Hair follicular keratinocyte (primary cell): ENCODE measurements around the gene TRAPPC3. TPM values are rescaled to one million over a fixed set of nuclear protein-coding genes. Genes with fewer than 3 reads are reported as not detected.

Source experiments
- total RNA-seq: library from RNA; depleted of rRNA; stranded (reverse); fragments of >200 nt; gene quantifications from 2 replicates; pipeline ENCODE4 v1.2.3, GENCODE V29; 2015

TRAPPC3 gene
- 142 and 150 TPM in 2 replicates for total RNA-seq

GRCh38 chr1:36149237-36149972 is at the start of gene TRAPPC3:
TSS of gene TRAPPC3 (minus strand) at chr1:36149486. CDS start at chr1:36149378, 108 bp downstream.

GRCh38 chr1:36155408-36156328 is 6.4 kb upstream of the TRAPPC3 start, which contains the start of gene MAP7D1:
TSS of gene MAP7D1 (plus strand) at chr1:36156160. CDS start at chr1:36156418, 258 bp downstream.

GRCh38 chr1:36125129-36125991 is 23.9 kb downstream of the TRAPPC3 start, which contains the start of gene COL8A2:
TSS of gene COL8A2 (minus strand) at chr1:36125222. CDS start at chr1:36100242, 24,980 bp downstream.

GRCh38 chr1:36088577-36089392 is 60.5 kb downstream of the TRAPPC3 start, which contains the start of gene ADPRS:
TSS of gene ADPRS (plus strand) at chr1:36088892. CDS start at chr1:36088905, 13 bp downstream.

Other genes starting within 250 kb of the TRAPPC3 start
- gene AGO3, start 218.4 kb downstream of the TRAPPC3 start, total RNA-seq = 5.3 and 13.1 TPM in 2 replicates
- gene TEKT2, start 65.4 kb downstream of the TRAPPC3 start, total RNA-seq = 0.08 and 0.16 TPM in 2 replicates
- 55.2 and 60.7 TPM in 2 replicates for gene ADPRS, start 60.6 kb downstream of the TRAPPC3 start, total RNA-seq
- 4.8 and 11.9 TPM in 2 replicates for gene COL8A2, start 24.3 kb downstream of the TRAPPC3 start, total RNA-seq
- gene MAP7D1, start 6.7 kb upstream of the TRAPPC3 start, total RNA-seq = 366 and 380 TPM in 2 replicates
- gene THRAP3, start 75.0 kb upstream of the TRAPPC3 start, total RNA-seq = 72.9 and 81.9 TPM in 2 replicates
- gene SH3D21, start 156.9 kb upstream of the TRAPPC3 start, total RNA-seq = 1.9 and 3.1 TPM in 2 replicates
- 20.1 and 36.5 TPM in 2 replicates for gene EVA1B, start 174.2 kb upstream of the TRAPPC3 start, total RNA-seq
- gene STK40, start 236.4 kb upstream of the TRAPPC3 start, total RNA-seq = 11.8 and 12.9 TPM in 2 replicates
- 28.5 and 36.3 TPM in 2 replicates for gene LSM10, start 248.4 kb upstream of the TRAPPC3 start, total RNA-seq